GM23248 (cell line): ENCODE results near the gene MFRP.

Source experiments
- EZH2 ChIP-seq: fragments of 200-600 bp; sonication (generic); IDR thresholded peaks from 2 replicates; pipeline ENCODE4 v1.6.1; 2018; ENCODE audit warnings: antibody characterized with exemption, mild to moderate bottlenecking; ENCODE audit not compliant: insufficient read depth, poor library complexity, severe bottlenecking
- EZH2phosphoT487 ChIP-seq: fragments of 200-600 bp; sonication (generic); IDR thresholded peaks from 2 replicates; pipeline ENCODE4 v1.6.1; 2018; ENCODE audit warnings: antibody characterized with exemption, moderate library complexity, mild to moderate bottlenecking, low read depth; ENCODE audit not compliant: insufficient read depth

- TF ChIP-seq EZH2 (no peak), EZH2phosphoT487 (no peak)
These were observed 27.3 kb downstream of the MFRP start for GRCh38 chr11:119319136-119319699.
